ENCODE measurements around the gene DNASE1L1.
"Not testable (repeated sequence)": the region's sequence is repeated elsewhere in the genome, so short reads cannot be mapped to it uniquely, and the experiment has no call there.

The DNASE1L1 gene

DNA sequence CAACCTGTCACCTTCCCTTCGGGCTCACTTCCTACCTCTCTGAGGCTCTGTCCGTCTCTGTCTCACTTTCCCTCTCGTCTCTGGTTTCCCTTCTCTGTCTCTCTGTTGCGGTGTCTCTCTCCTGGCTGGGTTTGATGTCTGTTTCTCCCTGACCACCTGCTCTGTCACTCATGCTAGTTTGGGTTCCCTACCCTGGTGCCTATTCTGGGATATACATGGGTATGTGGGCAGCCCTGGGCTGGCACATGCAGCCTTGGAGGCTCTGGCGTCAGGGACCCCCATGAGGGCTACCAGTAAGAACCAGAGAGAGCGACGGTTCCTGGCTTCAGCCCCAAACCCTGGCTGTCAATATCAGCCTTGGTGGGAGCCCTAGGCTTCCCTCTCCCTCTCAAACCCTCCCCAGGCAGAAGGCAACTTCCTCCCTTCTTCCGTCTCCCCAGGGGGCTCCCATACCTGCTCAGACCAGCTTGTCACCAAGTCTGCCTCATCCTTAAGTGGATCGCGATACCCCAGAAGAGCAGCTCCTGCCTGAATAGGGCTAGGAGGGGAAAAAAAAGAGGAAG lies 314 bp downstream of the DNASE1L1 start:
- in situ Hi-C loops (cut with MboI; ENCODE audit: low sequenced_read_pairs): no loop called here

DNA sequence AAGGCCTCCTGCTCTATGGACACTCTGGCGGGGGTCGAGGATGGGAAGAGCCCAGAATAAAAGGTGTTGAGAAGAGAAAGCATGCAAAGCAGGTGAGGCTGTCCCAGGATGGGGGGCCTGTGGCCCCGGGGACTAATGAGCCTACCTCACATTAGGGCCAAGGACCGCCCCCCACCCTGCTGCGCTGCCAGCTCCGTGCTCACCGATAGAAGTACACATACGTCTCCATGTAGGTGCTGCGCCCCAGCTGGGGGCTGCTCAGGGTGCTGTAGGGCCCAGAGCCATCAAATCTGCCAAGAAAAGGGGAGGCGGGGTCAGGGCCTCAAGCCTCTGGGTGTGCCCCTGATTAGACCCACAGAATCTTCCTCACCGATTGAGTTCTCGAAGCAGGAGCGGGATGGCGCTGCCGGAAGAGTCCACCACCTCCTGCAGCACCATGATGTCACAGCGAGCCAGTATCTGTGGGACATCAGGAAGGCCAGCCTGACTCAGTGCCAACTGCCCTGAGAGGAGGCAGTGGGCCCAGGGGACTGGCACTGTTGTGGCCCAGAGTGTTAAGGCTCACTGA lies 4.3 kb downstream of the DNASE1L1 start:
- in situ Hi-C loops (cut with MboI; ENCODE audit: low sequenced_read_pairs): no loop called here

DNA sequence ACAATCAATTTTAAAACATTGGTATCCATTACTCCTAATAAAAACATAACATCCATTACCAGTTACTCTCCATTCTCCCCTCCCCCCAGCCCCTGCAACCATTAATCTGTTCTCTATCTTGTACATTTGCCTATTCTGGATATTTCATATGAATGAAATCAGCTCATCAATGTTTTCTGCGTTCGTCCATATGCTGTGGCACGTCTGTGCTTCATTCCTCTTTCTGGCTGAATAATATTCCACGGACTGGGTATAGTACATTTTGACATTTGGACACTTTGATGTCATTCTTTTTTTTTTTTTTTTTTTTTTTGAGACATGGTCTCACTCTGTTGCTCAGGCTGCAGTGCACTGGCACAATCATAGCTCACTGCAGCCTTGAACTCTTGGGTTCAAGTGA lies 5.2 kb downstream of the DNASE1L1 start:
- in situ Hi-C loops (cut with MboI; ENCODE audit: low sequenced_read_pairs): no loop called here

DNA sequence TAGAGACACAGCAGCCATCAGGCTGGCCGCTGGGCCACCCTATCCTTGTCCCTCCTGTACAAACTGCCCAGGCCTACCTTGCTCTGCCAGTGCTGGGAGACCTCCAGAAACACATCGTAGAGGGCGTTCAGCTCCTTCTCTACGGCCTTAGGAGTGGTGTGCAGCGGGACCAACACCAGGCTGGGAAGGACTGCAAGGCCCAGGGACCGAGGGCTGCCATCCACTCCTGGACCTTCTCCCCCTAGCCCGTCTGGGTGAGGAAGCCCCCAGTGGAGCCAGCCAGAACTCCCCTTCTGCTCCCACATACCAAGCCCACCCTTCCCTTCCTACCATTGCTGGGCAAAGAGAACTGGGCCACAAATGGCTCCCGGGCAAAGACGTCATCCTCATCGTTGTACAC lies 5.9 kb downstream of the DNASE1L1 start:
- in situ Hi-C loops (cut with MboI; ENCODE audit: low sequenced_read_pairs): no loop called here

DNA sequence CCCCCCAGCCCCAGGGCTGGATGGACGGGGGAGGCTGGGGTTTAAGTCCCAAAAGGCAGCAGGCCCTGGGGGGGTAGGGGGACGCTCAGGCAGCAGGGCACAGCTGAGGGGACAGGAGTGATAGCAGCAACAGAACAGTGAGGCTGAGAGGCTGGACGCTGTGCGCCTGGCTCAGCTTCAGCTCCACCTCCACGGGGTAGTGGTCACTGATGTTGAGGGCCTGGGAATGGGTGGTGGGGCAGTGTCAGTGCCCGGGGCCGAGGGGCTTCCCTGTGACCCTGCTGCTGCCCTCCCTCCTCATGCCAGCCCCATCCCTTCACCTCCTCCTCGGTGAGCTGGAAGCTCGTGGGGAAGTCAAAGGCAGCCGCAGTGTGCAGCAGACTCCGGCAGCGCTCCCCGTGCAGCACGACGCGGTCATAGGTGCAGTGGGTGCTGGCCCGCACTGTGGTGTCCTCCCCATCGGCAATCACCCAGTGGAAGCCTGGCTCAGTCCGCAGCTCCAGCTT lies 6.4 kb downstream of the DNASE1L1 start:
- in situ Hi-C loops (cut with MboI; ENCODE audit: low sequenced_read_pairs): no loop called here

DNA sequence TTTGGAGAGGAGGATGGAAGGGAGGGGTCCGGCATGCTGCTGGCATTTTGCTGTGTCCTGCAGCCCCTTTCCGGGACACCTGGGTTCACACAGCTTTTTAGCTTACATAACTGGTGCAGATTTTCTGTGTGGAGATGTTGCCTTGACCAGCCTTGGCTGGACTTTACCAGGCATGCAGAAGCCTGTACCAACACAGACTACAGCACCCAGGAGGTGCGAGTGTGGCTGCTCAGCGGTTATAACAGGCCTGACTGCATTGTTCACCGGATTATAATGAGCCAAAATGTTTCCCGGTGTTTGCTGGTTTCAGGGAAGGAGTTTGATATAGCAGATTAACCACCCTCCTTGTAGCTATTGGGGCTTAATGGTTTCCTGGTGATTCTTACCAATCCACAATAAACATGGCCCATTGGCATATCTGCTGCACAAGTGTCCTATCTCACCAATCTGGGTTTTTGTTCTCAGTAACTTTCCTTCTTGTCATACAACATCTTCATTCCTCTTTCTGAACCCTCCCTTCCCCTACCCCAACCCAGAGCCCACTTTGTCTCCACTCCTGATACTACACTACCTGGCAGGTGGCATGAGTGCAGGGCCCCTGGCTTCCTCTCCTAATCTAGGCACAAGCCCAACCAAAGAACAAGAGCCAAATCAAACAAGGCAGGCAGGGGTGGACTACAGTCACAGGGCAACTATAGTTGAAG lies 7.0 kb downstream of the DNASE1L1 start:
- in situ Hi-C loops (cut with MboI; ENCODE audit: low sequenced_read_pairs): no loop called here

DNA sequence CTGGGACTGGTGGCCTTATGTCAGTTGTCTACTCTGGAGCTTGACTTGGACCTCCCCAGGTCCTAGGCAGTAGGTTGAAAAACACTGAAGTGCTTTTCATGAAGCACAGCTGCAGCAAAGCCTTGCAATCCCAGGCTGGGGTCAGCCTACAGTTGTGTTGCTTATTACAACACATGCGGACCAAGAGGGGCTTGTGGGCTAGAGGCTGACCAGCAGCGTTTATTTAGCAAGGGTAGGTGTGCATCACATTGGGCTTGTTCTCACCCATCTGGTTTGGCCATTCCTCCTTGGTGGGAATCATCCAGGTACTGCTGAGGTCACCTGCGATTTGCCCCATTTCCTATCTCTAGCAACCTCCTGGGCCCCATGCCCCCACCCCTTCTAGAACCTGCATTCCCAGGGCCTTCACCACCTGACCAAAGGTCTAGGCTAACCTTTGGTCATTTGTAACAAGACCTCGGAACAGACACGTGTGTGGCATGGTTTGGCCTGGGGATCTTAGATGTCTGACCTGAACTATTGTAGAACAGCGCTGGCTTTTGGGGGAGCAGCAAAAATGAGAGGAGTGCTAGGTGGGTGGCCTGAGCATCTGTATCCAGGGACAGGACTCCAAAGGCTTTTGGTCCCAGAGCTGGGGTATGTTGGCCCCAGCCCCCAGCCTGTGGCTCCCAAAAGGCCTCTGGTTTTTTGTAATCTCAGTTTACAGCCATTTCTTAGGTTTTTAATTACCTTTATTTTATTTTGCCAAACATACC lies 7.8 kb downstream of the DNASE1L1 start:
- in situ Hi-C loops (cut with MboI; ENCODE audit: low sequenced_read_pairs): no loop called here

DNA sequence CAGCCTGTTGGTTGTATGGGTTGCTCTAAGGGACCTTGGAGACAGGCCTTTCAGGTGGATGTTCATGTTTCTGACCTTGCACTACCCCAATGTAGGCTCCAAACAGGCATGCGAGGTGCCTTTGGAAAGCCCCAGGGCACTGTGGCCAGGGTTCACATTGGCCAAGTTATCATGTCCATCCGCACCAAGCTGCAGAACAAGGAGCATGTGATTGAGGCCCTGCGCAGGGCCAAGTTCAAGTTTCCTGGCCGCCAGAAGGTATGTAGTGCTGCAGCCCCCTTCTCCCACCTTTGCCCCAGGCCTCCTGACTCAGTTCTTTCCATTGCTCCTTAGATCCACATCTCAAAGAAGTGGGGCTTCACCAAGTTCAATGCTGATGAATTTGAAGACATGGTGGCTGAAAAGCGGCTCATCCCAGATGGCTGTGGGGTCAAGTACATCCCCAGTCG lies 8.7 kb downstream of the DNASE1L1 start:
- in situ Hi-C loops (cut with MboI; ENCODE audit: low sequenced_read_pairs): not testable (repeated sequence)

DNA sequence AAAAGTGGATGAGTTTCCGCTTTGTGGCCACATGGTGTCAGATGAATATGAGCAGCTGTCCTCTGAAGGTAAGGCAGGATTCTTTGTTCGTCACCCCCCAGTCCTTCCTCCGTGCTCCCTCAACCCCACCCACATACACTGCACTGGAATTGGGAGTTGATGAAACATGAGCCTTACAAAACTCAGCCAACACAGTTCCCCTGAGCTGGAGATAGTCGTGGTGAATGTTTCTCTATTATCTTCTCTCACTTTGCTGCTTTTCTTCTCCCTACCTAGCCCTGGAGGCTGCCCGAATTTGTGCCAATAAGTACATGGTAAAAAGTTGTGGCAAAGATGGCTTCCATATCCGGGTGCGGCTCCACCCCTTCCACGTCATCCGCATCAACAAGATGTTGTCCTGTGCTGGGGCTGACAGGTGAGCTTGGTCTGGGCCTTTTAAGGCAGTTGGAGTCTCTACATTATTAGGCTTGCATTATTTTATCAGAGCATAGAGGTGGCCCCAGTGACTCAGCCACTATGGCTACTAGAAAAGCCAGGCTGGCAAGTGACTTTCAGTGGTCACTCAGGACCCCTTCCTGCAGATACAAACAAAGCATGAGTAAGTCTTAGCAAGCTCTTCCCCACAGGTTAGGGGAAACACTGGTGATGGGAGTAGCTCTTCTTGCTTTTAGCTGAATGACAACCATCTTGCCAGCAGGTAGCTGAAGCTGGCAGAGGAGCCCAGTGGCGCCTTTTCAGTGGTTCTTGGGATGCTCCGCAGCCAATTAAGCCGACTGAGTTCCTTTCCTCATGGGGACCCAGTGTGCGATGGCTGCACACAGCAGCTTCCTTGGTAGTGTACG lies 9.3 kb downstream of the DNASE1L1 start:
- in situ Hi-C loops (cut with MboI; ENCODE audit: low sequenced_read_pairs): no loop called here

DNA sequence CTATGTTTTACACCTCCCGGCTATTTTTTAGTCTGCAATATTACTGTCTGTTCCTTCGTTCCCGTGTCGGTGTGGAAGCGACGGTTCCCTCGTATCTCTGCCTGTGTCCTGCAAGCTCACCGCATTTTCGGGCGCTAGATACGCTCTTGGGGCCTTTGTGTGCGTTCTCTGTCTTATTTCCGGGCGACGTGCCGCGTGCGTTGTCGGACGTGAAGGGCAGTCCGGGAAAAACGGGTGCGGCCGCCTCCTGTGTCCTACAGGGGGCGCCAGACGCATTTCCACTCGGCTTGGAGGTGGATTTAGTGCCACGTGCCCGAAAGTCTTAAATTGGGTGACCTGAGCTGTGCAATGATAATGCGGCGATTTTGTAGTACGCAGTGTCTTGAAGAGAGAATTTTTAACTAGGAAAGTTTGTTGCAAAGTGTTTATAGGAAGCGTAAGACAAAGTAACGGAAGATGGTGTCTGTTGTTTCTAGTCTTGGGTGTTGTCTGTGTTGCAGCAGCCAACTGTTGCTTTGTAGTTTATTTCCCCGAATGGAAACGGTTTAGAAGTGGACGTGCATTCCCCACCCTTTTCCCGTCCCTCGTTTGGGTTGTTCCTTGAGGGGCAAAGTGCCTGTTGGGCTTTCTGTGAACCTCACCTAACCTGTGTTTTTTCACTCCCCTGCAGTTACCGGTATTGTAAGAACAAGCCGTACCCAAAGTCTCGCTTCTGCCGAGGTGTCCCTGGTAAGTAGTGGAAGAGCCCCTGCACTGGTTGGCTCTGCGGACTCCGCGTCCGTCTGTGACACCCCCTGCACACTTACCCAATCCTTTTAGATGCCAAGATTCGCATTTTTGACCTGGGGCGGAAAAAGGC lies 10.2 kb downstream of the DNASE1L1 start:
- in situ Hi-C loops (cut with MboI; ENCODE audit: low sequenced_read_pairs): no loop called here

DNA sequence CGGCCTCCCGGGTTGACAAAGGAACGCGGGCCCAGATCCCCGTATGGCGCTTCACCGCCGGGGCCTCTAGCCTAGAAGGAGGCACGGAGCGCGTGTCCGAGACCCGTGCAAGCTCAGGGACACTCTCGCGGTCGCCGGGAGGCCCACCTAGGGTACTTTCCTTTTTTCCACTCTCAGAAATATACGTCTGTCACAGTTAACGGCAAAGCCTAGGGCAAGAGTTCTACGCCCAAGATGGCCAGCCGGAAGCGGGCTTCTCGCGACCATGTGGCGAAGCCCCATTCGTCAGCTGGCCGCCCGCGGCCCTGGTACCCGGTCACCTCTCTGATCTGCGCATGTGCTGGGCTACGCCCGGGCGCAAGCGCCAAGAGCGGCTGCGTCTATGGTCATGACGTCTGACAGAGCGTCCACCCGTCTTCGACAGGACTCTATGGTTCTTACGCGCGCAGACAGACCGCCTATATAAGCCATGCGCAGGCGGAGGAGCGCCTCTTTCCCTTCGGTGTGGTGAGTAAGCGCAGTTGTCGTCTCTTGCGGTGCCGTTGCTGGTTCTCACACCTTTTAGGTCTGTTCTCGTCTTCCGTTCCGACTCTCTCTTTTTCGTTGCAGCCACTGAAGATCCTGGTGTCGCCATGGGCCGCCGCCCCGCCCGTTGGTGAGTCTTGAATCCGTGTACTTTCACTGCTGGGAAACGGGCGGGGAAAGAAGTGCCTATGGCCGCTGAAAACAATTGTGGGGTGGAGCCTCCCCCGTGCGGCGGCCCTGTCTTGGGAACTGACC lies 11.0 kb downstream of the DNASE1L1 start, which contains the start of gene RPL10:
Gene RPL10 (plus strand): TSS at position 490 of the 780 bp plus-strand sequence. CDS start 143 bp downstream, at position 633.
- in situ Hi-C loops (cut with MboI; ENCODE audit: low sequenced_read_pairs): no loop called here

DNA sequence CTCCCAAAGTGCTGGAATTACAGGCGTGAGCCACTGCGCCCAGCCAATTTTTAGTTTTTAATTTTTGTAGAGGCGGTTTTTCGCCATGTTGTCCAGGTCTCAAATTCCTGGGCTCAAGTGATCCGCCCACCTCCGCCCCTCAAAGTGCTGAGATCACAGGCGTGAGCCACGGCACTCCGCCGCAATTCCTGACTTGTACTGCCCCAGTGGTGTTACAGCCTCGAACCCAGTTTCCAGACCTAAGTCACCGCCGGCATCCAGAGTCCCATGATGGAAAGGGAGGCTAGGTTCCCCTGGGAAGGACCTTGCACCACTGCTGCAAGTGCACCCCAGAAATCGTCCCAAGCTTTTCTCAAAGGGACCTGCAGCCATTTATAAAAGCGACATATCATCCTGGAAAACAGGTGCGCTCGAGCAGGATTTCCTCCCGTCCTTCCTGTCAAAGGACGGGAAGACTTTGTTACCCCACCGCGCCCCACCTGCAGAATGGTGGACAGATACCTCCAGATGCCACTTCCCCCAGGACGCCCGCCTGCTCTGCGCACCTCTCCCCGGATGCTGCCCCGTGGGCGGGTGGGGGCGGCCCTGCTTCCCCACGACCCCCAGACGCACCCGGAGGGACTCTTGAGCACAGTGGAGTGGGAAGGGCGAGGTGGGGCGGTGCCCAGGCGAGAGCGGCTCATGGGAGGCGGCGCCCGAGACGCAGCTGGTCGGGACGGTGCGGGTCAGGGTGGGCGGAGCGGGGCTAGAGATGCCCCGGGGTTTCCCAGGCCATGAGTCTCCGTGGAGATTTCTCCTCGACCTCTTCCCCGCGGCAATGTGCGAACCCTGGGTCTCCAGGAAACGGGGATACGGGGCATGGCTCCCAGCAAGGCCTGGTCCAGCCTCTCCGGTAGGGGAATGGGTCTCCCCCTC lies 11.8 kb downstream of the DNASE1L1 start:
- in situ Hi-C loops (cut with MboI; ENCODE audit: low sequenced_read_pairs): no loop called here

DNA sequence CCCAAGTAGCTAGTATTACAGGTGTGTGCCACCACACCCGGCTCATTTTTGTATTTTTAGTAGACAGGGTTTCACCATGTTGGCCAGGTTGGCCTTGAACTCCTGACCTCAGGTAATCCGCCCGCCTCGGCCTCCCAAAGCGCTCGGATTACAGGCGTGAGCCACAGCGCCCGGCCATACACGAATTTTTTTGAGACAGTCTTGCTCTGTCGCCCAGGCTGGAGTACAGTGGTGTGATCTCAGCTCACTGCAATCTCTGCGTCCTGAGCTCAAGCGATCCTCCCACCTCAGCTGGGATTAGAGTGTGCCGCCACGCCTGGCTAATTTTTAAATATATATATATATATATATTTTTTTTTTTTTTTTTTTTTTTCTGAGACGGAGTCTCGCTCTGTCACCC lies 12.7 kb downstream of the DNASE1L1 start:
- in situ Hi-C loops (cut with MboI; ENCODE audit: low sequenced_read_pairs): not testable (repeated sequence)

DNA sequence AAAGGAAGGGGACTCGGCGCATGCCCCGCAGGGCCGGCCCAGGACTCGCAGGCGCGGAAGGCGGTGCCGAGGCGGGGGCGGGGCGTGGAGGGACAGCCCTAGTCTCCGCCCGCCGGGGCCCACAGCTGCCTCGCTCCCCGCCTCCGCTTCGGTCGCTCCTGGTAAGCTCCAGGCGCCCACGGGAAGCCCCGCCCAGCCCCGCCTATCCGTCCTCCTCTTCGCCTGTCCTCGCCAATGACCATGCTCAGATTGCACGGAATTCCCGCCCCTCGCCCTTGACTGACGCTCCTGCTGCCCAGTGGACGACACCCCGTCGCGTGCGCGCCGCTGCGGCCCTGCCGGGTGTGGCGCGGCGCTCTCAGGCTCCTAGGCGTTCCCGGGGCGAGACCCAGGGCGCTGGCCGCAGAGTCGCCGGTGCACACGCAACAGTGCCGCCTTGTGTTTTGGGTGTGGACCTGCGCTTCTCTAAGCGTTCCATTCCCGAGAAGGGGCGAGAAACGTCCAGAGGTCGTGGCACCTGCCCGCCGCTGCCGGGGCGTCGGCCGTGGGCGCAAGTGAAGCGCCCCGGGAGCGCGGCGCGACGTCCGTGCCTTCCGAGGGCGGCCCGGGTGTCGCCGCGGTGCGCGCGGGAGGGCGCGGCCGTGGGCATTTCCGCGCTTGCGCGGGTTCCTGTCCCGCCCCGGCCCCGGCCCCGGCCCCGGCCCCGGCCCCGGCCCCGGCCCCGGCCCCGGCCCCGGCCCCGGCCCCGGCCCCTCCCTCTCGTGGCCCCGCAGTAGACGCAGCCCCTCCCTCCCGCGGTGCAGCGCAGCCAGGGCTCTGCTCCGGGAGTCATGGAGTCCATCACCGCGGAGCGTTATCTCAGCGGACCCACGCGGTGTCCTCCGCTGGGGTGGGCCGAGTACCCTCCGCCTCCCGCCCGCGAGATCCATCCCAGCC lies 19.0 kb downstream of the DNASE1L1 start:
- in situ Hi-C loops (cut with MboI; ENCODE audit: low sequenced_read_pairs): not testable (repeated sequence)

DNA sequence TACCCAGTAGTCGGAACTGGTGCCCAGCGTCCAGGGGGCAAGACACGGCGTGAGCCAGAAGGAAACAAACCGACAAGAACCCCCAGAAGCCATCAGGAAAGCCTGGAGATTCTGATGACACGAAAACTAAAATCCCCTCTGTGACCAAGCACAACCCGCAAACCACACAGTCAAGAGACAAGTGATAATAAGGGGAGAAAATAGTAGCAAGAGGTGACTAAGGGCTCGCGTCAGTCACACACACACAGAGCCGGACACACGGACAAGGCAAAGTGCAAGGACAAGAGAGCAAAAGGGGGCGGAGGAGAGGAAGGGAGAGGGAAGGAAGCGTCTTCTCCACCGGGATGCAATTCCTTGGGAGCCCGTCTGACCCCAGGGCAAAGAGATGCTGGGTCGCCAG lies 20.4 kb downstream of the DNASE1L1 start:
- in situ Hi-C loops (cut with MboI; ENCODE audit: low sequenced_read_pairs): not testable (repeated sequence)

DNA sequence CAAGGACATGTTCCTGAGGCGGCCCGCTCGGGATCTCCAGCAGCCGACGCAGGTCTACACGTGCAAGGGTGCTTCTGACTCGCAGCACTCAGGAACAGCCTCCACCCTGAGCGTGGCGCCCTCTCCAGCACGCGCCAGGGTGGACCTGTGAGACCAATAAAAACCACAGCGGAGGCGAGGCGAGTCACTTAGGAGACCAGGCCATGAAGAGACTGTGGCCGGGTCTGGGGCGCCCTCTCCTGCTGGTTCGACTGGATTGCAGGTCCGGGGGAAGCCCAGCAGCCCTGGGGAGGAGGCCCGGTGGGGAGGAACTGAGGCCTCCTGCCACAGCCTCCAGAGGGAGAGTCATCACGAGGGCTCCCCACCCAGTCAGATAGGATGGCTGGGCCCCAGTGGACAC lies 21.0 kb downstream of the DNASE1L1 start:
- in situ Hi-C loops (cut with MboI; ENCODE audit: low sequenced_read_pairs): not testable (repeated sequence)
